HEK293T (cell line): ENCODE measurements around the gene FNDC11.

Experiments
- BHLHE40 ChIP-seq: fragments of 450-650 bp; IDR thresholded peaks from 2 replicates; pipeline ENCODE4 v1.6.1; 2016; ENCODE audit warnings: mild to moderate bottlenecking, moderate library complexity, borderline replicate concordance
- ELF4 ChIP-seq: fragments of 450-650 bp; IDR thresholded peaks from 2 replicates; pipeline ENCODE4 v1.6.1; 2017; ENCODE audit warnings: antibody characterized with exemption
- LEF1 ChIP-seq: fragments of 450-650 bp; IDR thresholded peaks from 2 replicates; pipeline ENCODE4 v1.6.1; 2017; ENCODE audit warnings: mild to moderate bottlenecking, borderline replicate concordance
- PKNOX1 ChIP-seq: fragments of 450-650 bp; IDR thresholded peaks from 2 replicates; pipeline ENCODE4 v1.6.1; 2016
- TARDBP ChIP-seq: fragments of 450-650 bp; IDR thresholded peaks from 2 replicates; pipeline ENCODE4 v1.6.1; 2016

DNA sequence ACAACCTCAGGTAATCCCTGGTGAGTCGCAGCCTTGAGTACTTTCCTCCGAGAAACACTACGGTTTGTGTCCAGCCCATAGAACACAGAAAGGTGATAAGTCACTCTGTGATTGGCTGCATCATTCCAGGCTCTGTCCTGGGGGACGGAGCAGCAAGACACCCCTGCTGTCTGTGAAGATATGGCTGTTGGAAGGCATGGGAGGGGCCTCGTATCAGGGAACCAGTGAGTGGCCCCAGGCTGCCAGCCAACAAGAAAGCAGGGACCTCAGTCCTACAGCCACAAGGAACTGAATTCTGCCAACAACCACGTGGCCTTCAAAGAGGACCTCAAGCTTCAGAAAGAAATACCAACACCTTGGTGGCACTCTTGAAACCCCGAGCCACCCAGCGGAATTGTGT, 48.7 kb upstream of the FNDC11 start:
- TF ChIP-seq ELF4 (no peak), PKNOX1 (no peak), LEF1 (no peak), BHLHE40 (no peak), TARDBP (no peak)
